Mesodermal cell (in vitro differentiated cells): Measurements from ENCODE around the gene OLFML1.
A peak's percentile ranks its signal among the peaks of the same experiment; 100 is the strongest.

ENCODE experiments used
- H3K27ac ChIP-seq: 2 replicates; pipeline ENCODE4 v1.7.0; 2013; ENCODE audit warnings: mild to moderate bottlenecking, low read depth, low read length, moderate library complexity; ENCODE audit not compliant: severe bottlenecking
- H3K36me3 ChIP-seq: 2 replicates; pipeline ENCODE4 v1.7.1; 2013; ENCODE audit warnings: mild to moderate bottlenecking, low read length, moderate library complexity; ENCODE audit not compliant: control insufficient read depth, insufficient read depth
- H3K4me1 ChIP-seq: one replicate; pipeline ENCODE4 v1.7.1; 2013; ENCODE audit warnings: mild to moderate bottlenecking, low read length; ENCODE audit not compliant: insufficient read depth, control insufficient read depth, poor library complexity, severe bottlenecking
- H3K4me3 ChIP-seq: 2 replicates; pipeline ENCODE4 v1.7.0; 2013; ENCODE audit warnings: low read length, control low read depth, mild to moderate bottlenecking; ENCODE audit not compliant: insufficient read depth, poor library complexity, severe bottlenecking; ENCODE audit errors: extremely low read depth
- H3K9me3 ChIP-seq: 2 replicates; pipeline ENCODE4 v1.7.1; 2013; ENCODE audit warnings: mild to moderate bottlenecking, low read length, moderate library complexity; ENCODE audit not compliant: control insufficient read depth
- WGBS, 2 experiments: methylation state at CpG; one replicate each; pipeline ENCODE4 v1.1.5; 2013; ENCODE audit warnings: missing lambda C conversion rate in 2 of 2; ENCODE audit not compliant: insufficient coverage in 2 of 2; 5-methylcytosine and 5-hydroxymethylcytosine counted together

The OLFML1 gene

GRCh38 chr11:7473717-7474116 is 11.6 kb upstream of the OLFML1 start:
- Histone ChIP-seq H3K4me1 (no peaks in the 10 kb centered on the region), H3K9me3 (no peaks in the 10 kb centered on the region), H3K36me3 (no peaks in the 10 kb centered on the region), H3K4me3 (no peak overlapping the region), H3K27ac (no peak overlapping the region)
- 21 to 43% methylated on average over 1 of the region's 1 CpG for WGBS, 2 experiments

GRCh38 chr11:7480113-7480512 is 5.2 kb upstream of the OLFML1 start:
- Histone ChIP-seq H3K27ac (no peak overlapping the region), H3K36me3 (no peaks in the 10 kb centered on the region), H3K4me3 (no peak overlapping the region), H3K9me3 (no peaks in the 10 kb centered on the region), H3K4me1 (peaks cover 4% of the 10 kb centered on the region)
- WGBS, 2 experiments = 60 to 80% methylated on average over 1 of the region's 2 CpGs

DNA sequence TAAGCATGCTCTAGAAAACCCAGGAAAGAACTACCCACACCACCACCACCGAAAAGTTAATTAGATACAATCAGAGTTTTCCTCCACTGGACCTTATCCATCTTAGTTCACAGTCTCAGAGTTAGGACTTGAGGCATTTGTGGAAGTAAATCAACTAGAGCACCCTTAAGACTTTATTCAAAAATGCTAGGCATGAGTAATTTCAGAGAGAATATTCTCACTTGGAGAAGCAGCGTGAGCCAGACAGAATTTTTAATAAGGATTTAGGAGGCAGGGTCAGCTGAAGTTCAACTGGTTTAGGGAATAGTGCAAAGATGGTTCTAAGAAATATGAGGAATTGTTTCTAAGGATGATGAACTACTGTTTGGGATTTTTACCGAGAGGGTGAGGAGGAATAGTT is 1.2 kb upstream of the OLFML1 start:
- H3K27ac ChIP-seq = no peak overlapping the region
- H3K9me3 ChIP-seq = no peaks in the 10 kb centered on the region
- no peak overlapping the region for H3K4me3 ChIP-seq
- H3K36me3 ChIP-seq = no peaks in the 10 kb centered on the region
- peaks cover 9% of the 10 kb centered on the region for H3K4me1 ChIP-seq
- WGBS, 2 experiments = 94 to 96% methylated on average over 2 of the region's 3 CpGs

DNA sequence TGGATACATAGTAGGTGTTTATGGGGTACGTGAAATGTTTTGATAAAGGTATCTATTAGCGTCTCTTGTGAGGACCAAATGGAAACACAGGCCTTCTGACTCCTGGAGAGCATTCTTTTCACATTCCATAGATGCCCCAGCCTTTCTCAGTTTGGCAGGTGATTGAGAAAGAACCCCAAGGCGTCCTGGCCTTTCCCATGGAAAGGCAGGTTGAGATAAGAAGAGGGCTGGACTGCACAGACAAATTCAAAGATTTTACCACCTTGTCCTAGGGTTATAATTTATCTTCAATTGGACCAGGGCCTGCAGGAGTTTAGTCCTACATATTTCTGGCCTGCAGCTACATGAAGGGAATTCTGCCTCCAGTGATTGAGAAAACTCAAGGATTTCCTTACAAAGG is 661 bp upstream of the OLFML1 start:
- WGBS, 2 experiments = 40 to 83% methylated on average over 1 of the region's 3 CpGs
- Histone ChIP-seq H3K36me3 (no peaks in the 10 kb centered on the region), H3K27ac (peak overlapping the region; percentile 48), H3K4me1 (peaks cover 9% of the 10 kb centered on the region), H3K9me3 (no peaks in the 10 kb centered on the region), H3K4me3 (no peak overlapping the region)

- Histone ChIP-seq H3K27ac (no peak overlapping the region), H3K36me3 (no peaks in the 10 kb centered on the region), H3K4me1 (peaks cover 17% of the 10 kb centered on the region), H3K4me3 (no peak overlapping the region), H3K9me3 (no peaks in the 10 kb centered on the region)
- WGBS, 2 experiments = 90 to 100% methylated on average over 1 to 2 of the region's 2 CpGs
These were observed 933 bp downstream of the OLFML1 start for GRCh38 chr11:7486098-7486780.

- no peaks in the 10 kb centered on the region for H3K36me3 ChIP-seq
- 87 to 97% methylated on average over 4 to 6 of the region's 6 CpGs for WGBS, 2 experiments
- H3K4me1 ChIP-seq = peaks cover 17% of the 10 kb centered on the region
- no peak overlapping the region for H3K27ac ChIP-seq
- no peaks in the 10 kb centered on the region for H3K9me3 ChIP-seq
- H3K4me3 ChIP-seq = no peak overlapping the region
These were observed 1.5 kb downstream of the OLFML1 start for GRCh38 chr11:7486781-7487140.

DNA sequence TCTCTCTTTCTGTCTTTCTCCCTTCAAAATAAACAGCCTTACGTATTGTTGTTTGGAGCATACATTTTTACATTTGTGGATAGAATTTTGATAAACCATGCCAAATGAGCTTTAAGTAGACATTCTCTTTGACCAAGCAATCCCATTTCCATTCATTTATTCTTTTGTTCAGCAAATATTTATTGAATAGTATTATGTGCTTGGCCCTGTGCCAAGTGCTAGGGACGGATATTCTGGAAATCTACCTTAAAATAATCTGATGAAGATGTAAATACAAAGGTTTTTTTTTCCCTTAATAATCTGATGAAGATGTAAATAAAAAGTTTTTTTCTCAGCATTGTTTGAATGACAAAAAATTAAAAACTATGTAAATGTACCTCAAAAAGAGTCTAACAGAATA is 2.1 kb downstream of the OLFML1 start:
- no peaks in the 10 kb centered on the region for H3K9me3 ChIP-seq
- peaks cover 19% of the 10 kb centered on the region for H3K4me1 ChIP-seq
- no peak overlapping the region for H3K27ac ChIP-seq
- H3K4me3 ChIP-seq = no peak overlapping the region
- no CpG with 5 or more reads among the region's 2 CpGs for WGBS, 2 experiments
- H3K36me3 ChIP-seq = no peaks in the 10 kb centered on the region

DNA sequence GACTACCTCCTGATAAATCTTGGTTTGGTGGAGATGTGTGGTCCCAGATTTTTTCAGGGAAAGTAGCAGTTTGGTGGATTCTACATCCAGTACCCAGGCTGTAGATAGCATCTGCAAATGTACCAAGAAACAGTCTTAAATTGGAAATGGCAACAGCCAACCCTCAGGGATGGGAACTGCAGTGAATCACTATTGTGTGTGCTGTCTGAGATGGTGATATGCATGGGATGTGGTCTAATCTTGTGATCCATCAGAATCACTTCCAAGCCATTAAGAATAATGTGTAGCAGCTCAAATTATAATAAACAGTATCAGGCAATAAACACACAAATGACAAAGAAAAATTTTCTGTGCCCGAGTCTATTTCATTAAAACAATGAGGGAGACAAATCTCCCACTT is 3.4 kb downstream of the OLFML1 start:
- Histone ChIP-seq H3K9me3 (no peaks in the 10 kb centered on the region), H3K27ac (no peak overlapping the region), H3K4me3 (no peak overlapping the region), H3K36me3 (no peaks in the 10 kb centered on the region), H3K4me1 (peaks cover 19% of the 10 kb centered on the region)
- WGBS, 2 experiments = no CpG with 5 or more reads among the region's 1 CpG

- peaks cover 19% of the 10 kb centered on the region for H3K4me1 ChIP-seq
- no peak overlapping the region for H3K4me3 ChIP-seq
- no peaks in the 10 kb centered on the region for H3K36me3 ChIP-seq
- WGBS, 2 experiments = 92 to 98% methylated on average over 2 of the region's 2 CpGs
- H3K9me3 ChIP-seq = no peaks in the 10 kb centered on the region
- no peak overlapping the region for H3K27ac ChIP-seq
These were observed 4.1 kb downstream of the OLFML1 start for GRCh38 chr11:7489376-7489775.

DNA sequence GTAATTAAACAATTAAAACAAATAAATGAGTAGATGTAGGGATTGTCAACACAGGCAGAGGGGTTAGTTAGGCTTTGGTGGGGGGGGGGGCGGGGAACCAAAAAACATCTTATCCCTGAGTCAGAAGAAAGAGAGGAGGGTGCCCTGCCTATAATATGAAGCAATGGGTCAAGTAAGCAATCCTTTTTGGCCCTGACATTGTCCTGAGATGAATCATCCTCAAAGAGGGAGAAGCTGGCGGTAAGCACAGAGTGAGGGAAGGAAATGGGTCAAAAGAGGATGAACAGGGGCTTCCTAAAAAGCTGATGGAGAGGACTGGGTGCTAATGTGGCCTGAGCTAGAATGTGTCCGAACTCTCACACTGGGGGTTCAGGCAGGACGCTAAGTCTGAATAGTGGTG is 4.7 kb downstream of the OLFML1 start:
- WGBS, 2 experiments = 81 to 92% methylated on average over 3 of the region's 4 CpGs
- H3K27ac ChIP-seq = no peak overlapping the region
- H3K4me1 ChIP-seq = peaks cover 15% of the 10 kb centered on the region
- no peaks in the 10 kb centered on the region for H3K9me3 ChIP-seq
- H3K36me3 ChIP-seq = no peaks in the 10 kb centered on the region
- no peak overlapping the region for H3K4me3 ChIP-seq

- Histone ChIP-seq H3K4me1 (peaks cover 11% of the 10 kb centered on the region), H3K36me3 (no peaks in the 10 kb centered on the region), H3K27ac (no peak overlapping the region), H3K9me3 (no peaks in the 10 kb centered on the region), H3K4me3 (no peak overlapping the region)
- 80 to 100% methylated on average over 1 of the region's 1 CpG for WGBS, 2 experiments
These were observed 5.2 kb downstream of the OLFML1 start for GRCh38 chr11:7490535-7490934.
